IMR-90 (cell line): ENCODE data around the gene KANK3. TPM values are rescaled to one million over a fixed set of nuclear protein-coding genes. Genes with fewer than 3 reads are reported as not detected.

Experiments
- ATAC-seq: fragments of 200-7000 bp; cut with Tn5 transposase; 2 replicates; pipeline ENCODE4 v1.9.1; 2020; ENCODE audit warnings: low read depth, mild to moderate bottlenecking, moderate library complexity
- BruUV-seq: library from RNA; stranded (reverse); fragments of 400-500 nt; replicated peaks from 2 replicates; lab custom pipeline; 2021; lab: Mats Ljungman, UMichigan
- CTCF ChIA-PET: fragments of 300-600 bp; formaldehyde crosslinking; extraction: SDS; loops from one replicate; lab custom pipeline; 2021; ENCODE audit warnings: antibody characterized with exemption; lab: Yijun Ruan, JAX
- POLR2A ChIA-PET: fragments of 300-600 bp; sonication (Branson Sonifier 250); formaldehyde crosslinking; loops from one replicate; lab custom pipeline; 2022; ENCODE audit warnings: antibody characterized with exemption; ENCODE audit not compliant: unreplicated experiment; lab: Charles Lee
- DNase-seq: peaks from one replicate; pipeline ENCODE4 v3.0.0; 2013
- H2AFZ ChIP-seq: replicated peaks from 2 replicates; pipeline ENCODE3; 2013; ENCODE audit warnings: low read length, mild to moderate bottlenecking; ENCODE audit not compliant: poor library complexity
- H2AK5ac ChIP-seq: 2 replicates; pipeline ENCODE4 v1.6.1; 2013; ENCODE audit warnings: low read depth, low read length, inconsistent platforms
- H2AK9ac ChIP-seq: replicated peaks from 2 replicates; pipeline ENCODE3; 2013; ENCODE audit warnings: mild to moderate bottlenecking, low read depth, low read length, moderate library complexity; ENCODE audit not compliant: poor library complexity
- H2BK120ac ChIP-seq: 2 replicates; pipeline ENCODE4 v1.6.1; 2013; ENCODE audit warnings: low read depth, low read length, inconsistent platforms
- H2BK15ac ChIP-seq: 3 replicates; pipeline ENCODE4 v1.6.1; 2013; ENCODE audit warnings: low read depth, low read length, inconsistent platforms
- H2BK20ac ChIP-seq: 2 replicates; pipeline ENCODE4 v1.6.1; 2013; ENCODE audit warnings: low read depth, mild to moderate bottlenecking, inconsistent platforms, low read length, moderate library complexity
- H2BK5ac ChIP-seq: 2 replicates; pipeline ENCODE4 v1.6.1; 2013; ENCODE audit warnings: mild to moderate bottlenecking, low read depth, low read length, inconsistent platforms; ENCODE audit not compliant: poor library complexity, severe bottlenecking
- H3K14ac ChIP-seq: replicated peaks from 2 replicates; pipeline ENCODE4 v1.6.1; 2013; ENCODE audit warnings: low read depth, low read length, inconsistent platforms
- H3K18ac ChIP-seq: 2 replicates; pipeline ENCODE4 v1.6.1; 2013; ENCODE audit warnings: low read depth, low read length, control low read depth
- H3K23ac ChIP-seq: 2 replicates; pipeline ENCODE4 v1.6.1; 2013; ENCODE audit warnings: low read depth, low read length, inconsistent platforms
- H3K27ac ChIP-seq: 2 replicates; pipeline ENCODE4 v1.5.1; 2013; ENCODE audit warnings: mild to moderate bottlenecking, control low read depth, low read length; ENCODE audit not compliant: insufficient read depth
- H3K27me3 ChIP-seq: 2 replicates; pipeline ENCODE4 v1.6.1; 2013; ENCODE audit warnings: low read length; ENCODE audit not compliant: control insufficient read depth, insufficient read depth
- H3K36me3 ChIP-seq: 2 replicates; pipeline ENCODE4 v1.6.1; 2013; ENCODE audit warnings: low read length, mixed read lengths; ENCODE audit not compliant: control insufficient read depth, insufficient read depth
- H3K4ac ChIP-seq: 2 replicates; pipeline ENCODE4 v1.6.1; 2013; ENCODE audit warnings: low read depth, low read length, inconsistent platforms
- H3K4me1 ChIP-seq: 2 replicates; pipeline ENCODE4 v1.6.1; 2013; ENCODE audit warnings: low read length, mixed read lengths; ENCODE audit not compliant: control insufficient read depth, insufficient read depth
- H3K4me2 ChIP-seq: 2 replicates; pipeline ENCODE4 v1.6.1; 2013; ENCODE audit warnings: low read depth, mild to moderate bottlenecking, control low read depth, low read length, moderate library complexity
- H3K4me3 ChIP-seq: 2 replicates; pipeline ENCODE4 v1.5.1; 2013; ENCODE audit warnings: low read depth, mild to moderate bottlenecking, control low read depth, low read length, moderate library complexity; ENCODE audit not compliant: insufficient read depth
- H3K56ac ChIP-seq: 2 replicates; pipeline ENCODE4 v1.6.1; 2013; ENCODE audit warnings: low read length, inconsistent platforms; ENCODE audit not compliant: insufficient read depth; ENCODE audit errors: extremely low read depth
- H3K79me1 ChIP-seq, 2 experiments: 2 replicates each; pipeline ENCODE4 v1.6.1; 2013; ENCODE audit warnings: low read length in 2 of 2, inconsistent platforms in 1 of 2, low read depth in 1 of 2
- H3K9ac ChIP-seq: 2 replicates; pipeline ENCODE4 v1.6.1; 2013; ENCODE audit warnings: low read depth, low read length, control low read depth
- H3K9me1 ChIP-seq: 2 replicates; pipeline ENCODE4 v1.6.1; 2013; ENCODE audit warnings: low read length, inconsistent platforms; ENCODE audit not compliant: insufficient read depth
- H3K9me3 ChIP-seq: 2 replicates; pipeline ENCODE4 v1.6.1; 2013; ENCODE audit warnings: low read length; ENCODE audit not compliant: control insufficient read depth, insufficient read depth
- H4K20me1 ChIP-seq: 2 replicates; pipeline ENCODE4 v1.6.1; 2013; ENCODE audit warnings: low read length, inconsistent platforms; ENCODE audit not compliant: insufficient read depth
- H4K5ac ChIP-seq: 2 replicates; pipeline ENCODE4 v1.6.1; 2013; ENCODE audit warnings: mild to moderate bottlenecking, low read depth, low read length, control low read depth
- H4K8ac ChIP-seq, 2 experiments: 2 replicates each; pipeline ENCODE4 v1.6.1; 2013; ENCODE audit warnings: low read depth in 2 of 2, low read length in 2 of 2, control low read depth in 1 of 2, inconsistent platforms in 1 of 2
- H4K91ac ChIP-seq: 2 replicates; pipeline ENCODE4 v1.6.1; 2013; ENCODE audit warnings: low read depth, low read length, inconsistent platforms; ENCODE audit not compliant: insufficient read depth
- MAFK ChIP-seq: IDR thresholded peaks from 2 replicates; pipeline ENCODE4 v1.6.1; 2012; ENCODE audit warnings: low read depth, low read length, improper control_type of control experiment
- MAZ ChIP-seq: IDR thresholded peaks from 2 replicates; pipeline ENCODE4 v1.6.1; 2012; ENCODE audit warnings: low read depth, mild to moderate bottlenecking, low read length, improper control_type of control experiment, moderate library complexity, borderline replicate concordance
- NFE2L2 ChIP-seq: fragments of 150-350 bp; IDR thresholded peaks from 2 replicates; pipeline ENCODE4 v1.6.1; 2016; ENCODE audit warnings: low read depth, mild to moderate bottlenecking, low read length
- RCOR1 ChIP-seq: IDR thresholded peaks from 2 replicates; pipeline ENCODE4 v1.6.1; 2012; ENCODE audit warnings: mild to moderate bottlenecking, low read length, improper control_type of control experiment; ENCODE audit not compliant: insufficient replicate concordance
- SMC3 ChIP-seq: fragments of 150-350 bp; IDR thresholded peaks from 2 replicates; pipeline ENCODE4 v1.6.1; 2016; ENCODE audit warnings: low read depth, mild to moderate bottlenecking, antibody characterized with exemption, low read length, moderate library complexity
- WGBS, 2 experiments: methylation state at CpG; one replicate each; pipeline versions ENCODE4 v1.1.5 to v1.1.7; 2013; ENCODE audit warnings: missing lambda C conversion rate in 2 of 2; ENCODE audit not compliant: insufficient read length in 1 of 2; ENCODE audit errors: extremely low coverage in 2 of 2; 5-methylcytosine and 5-hydroxymethylcytosine counted together
- dilution Hi-C: fragments of 300-500 bp; cut with HindIII; formaldehyde crosslinking; loops from one replicate; pipeline ENCODE4 v1.14.3; 2018; ENCODE audit warnings: low sequenced_read_pairs; ENCODE audit not compliant: unreplicated experiment
- in situ Hi-C: fragments of 300-500 bp; cut with MboI; formaldehyde crosslinking; loops from 3 replicates; pipeline ENCODE4 v1.14.3; 2019; ENCODE audit warnings: low sequenced_read_pairs, inconsistent platforms, mixed read lengths
- intact Hi-C: fragments of 100-400 bp; cut with micrococcal nuclease; formaldehyde crosslinking; loops from 2 replicates; pipeline ENCODE4 v1.10.0; 2022
- polyA plus RNA-seq, 3 experiments: library from polyadenylated mRNA; depleted of rRNA; stranded (reverse); fragments of >200 nt; gene quantifications; 2 replicates each; pipeline ENCODE4 v1.2.3, GENCODE V29; 2012; ENCODE audit warnings: low replicate concordance in 1 of 3
- total RNA-seq: library from RNA; depleted of rRNA; stranded (reverse); fragments of >200 nt; gene quantifications from 2 replicates; pipeline ENCODE4 v1.2.3, GENCODE V29; 2012

Gene KANK3
- total and polyA plus RNA-seq, 2 of the 4 experiments (the other 2 are of a cell fraction) = 0.07 TPM; not detected in 1

GRCh38 chr19:8304841-8305621 is 38.0 kb downstream of the KANK3 start:
- no peak for TF ChIP-seq RCOR1
- TF ChIP-seq MAZ = no peak
- no peak for TF ChIP-seq NFE2L2
- TF ChIP-seq MAFK = no peak
- no peak for TF ChIP-seq SMC3
- dilution Hi-C loops = no loop called here
- CTCF ChIA-PET = no interaction called here

More at GRCh38 chr19:8304841-8305621, 38.0 kb downstream of the KANK3 start:
- no peak overlapping the region for H3K4me2 ChIP-seq
- no peak overlapping the region for H2AK5ac ChIP-seq
- no peak overlapping the region for H2AFZ ChIP-seq
- no peak for DNase-seq
- H3K9ac ChIP-seq = no peak overlapping the region
- H3K4ac ChIP-seq = no peak overlapping the region
- POLR2A ChIA-PET = no interaction called here
- no peak overlapping the region for H3K56ac ChIP-seq
- no peaks in the 10 kb centered on the region for H4K20me1 ChIP-seq
- no peak for ATAC-seq
- no peak overlapping the region for H2BK20ac ChIP-seq
- H3K4me3 ChIP-seq = no peak overlapping the region
- no TSS peak for BruUV-seq
- H2BK120ac ChIP-seq = no peak overlapping the region
- intact Hi-C loops = no loop called here
- H3K18ac ChIP-seq = no peak overlapping the region
- peaks cover 6% of the 10 kb centered on the region for H3K4me1 ChIP-seq
- H3K27me3 ChIP-seq = no peaks in the 10 kb centered on the region
- H4K5ac ChIP-seq = no peak overlapping the region
- no peak overlapping the region for H3K14ac ChIP-seq
- H3K9me1 ChIP-seq = peaks cover 3% of the 10 kb centered on the region
- H4K8ac ChIP-seq = no peak overlapping the region
- no peak overlapping the region for H4K91ac ChIP-seq
- H3K36me3 ChIP-seq = peaks cover 4% of the 10 kb centered on the region; the same call in 1 of the 2 replicates
- H2BK15ac ChIP-seq = no peak overlapping the region
- 82% methylated on average over 33 of the region's 33 CpGs; no CpG with 5 or more reads in 1 of the 2 experiments for WGBS, 2 experiments
- H2AK9ac ChIP-seq = no peak overlapping the region
- H3K9me3 ChIP-seq = no peaks in the 10 kb centered on the region
- H3K23ac ChIP-seq = no peak overlapping the region
- no peak overlapping the region for H2BK5ac ChIP-seq
- H3K79me1 ChIP-seq = peaks cover 6 to 22% of the 10 kb centered on the region in 2 experiments; a peak in 3 of 4 replicates
- no peak overlapping the region for H3K27ac ChIP-seq
- in situ Hi-C loops = no loop called here
